Liver (tissue), 9 donors: Measurements from ENCODE around the gene SERPINB13. TPM values are rescaled to one million over a fixed set of nuclear protein-coding genes. Genes with fewer than 3 reads are reported as not detected.

Experiments
- DNase-seq: peaks from one replicate; pipeline ENCODE4 v3.0.0-alpha.2; 2017; ENCODE audit warnings: low spot score
- H3K27ac ChIP-seq, 2 donors: one replicate each; pipeline ENCODE4 v1.7.0; 2013; ENCODE audit warnings: inconsistent platforms in 2 of 2, low read length in 2 of 2, control low read depth in 1 of 2, low read depth in 1 of 2, mild to moderate bottlenecking in 1 of 2
- H3K27me3 ChIP-seq, 4 donors: one replicate each; pipeline versions ENCODE4 v1.6.1 to v1.7.0; 2013; ENCODE audit warnings: low read length in 3 of 4, inconsistent platforms in 1 of 4, mild to moderate bottlenecking in 1 of 4, moderate library complexity in 1 of 4; ENCODE audit not compliant: control insufficient read depth in 4 of 4, insufficient read depth in 4 of 4
- H3K36me3 ChIP-seq, 4 donors: one replicate each; pipeline versions ENCODE4 v1.6.1 to v1.7.0; 2013; ENCODE audit warnings: low read length in 3 of 4, mild to moderate bottlenecking in 3 of 4, low read depth in 1 of 4, moderate library complexity in 1 of 4; ENCODE audit not compliant: control insufficient read depth in 4 of 4, insufficient read depth in 3 of 4
- H3K4me1 ChIP-seq, 4 donors: one replicate each; pipeline versions ENCODE4 v1.6.1 to v1.7.0; 2013; ENCODE audit warnings: low read length in 3 of 4, mild to moderate bottlenecking in 3 of 4, moderate library complexity in 1 of 4; ENCODE audit not compliant: control insufficient read depth in 4 of 4, insufficient read depth in 4 of 4
- H3K4me3 ChIP-seq, 3 donors: one replicate each; pipeline versions ENCODE4 v1.6.1 to v1.7.0; 2013; ENCODE audit warnings: low read length in 3 of 3, control low read depth in 1 of 3, low read depth in 1 of 3, mild to moderate bottlenecking in 1 of 3
- H3K9ac ChIP-seq, 2 donors: one replicate each; pipeline ENCODE4 v1.7.0; 2013; ENCODE audit warnings: low read length in 2 of 2, mild to moderate bottlenecking in 2 of 2, moderate library complexity in 2 of 2, control low read depth in 1 of 2, low read depth in 1 of 2
- H3K9me3 ChIP-seq, 4 donors: one replicate each; pipeline versions ENCODE4 v1.6.1 to v1.7.0; 2013; ENCODE audit warnings: low read length in 3 of 4; ENCODE audit not compliant: control insufficient read depth in 4 of 4
- EGR1 ChIP-seq, 2 donors: IDR thresholded peaks; 2 replicates each; pipeline ENCODE4 v1.6.1; 2016 to 2018; ENCODE audit warnings: antibody characterized with exemption in 2 of 2, low read depth in 2 of 2
- FOXA1 ChIP-seq: IDR thresholded peaks from 2 replicates; pipeline ENCODE4 v1.6.1; 2016; ENCODE audit warnings: antibody characterized with exemption
- FOXA2 ChIP-seq: IDR thresholded peaks from 2 replicates; pipeline ENCODE4 v1.6.1; 2016; ENCODE audit warnings: antibody characterized with exemption
- HNF4A ChIP-seq, 2 donors: conservative IDR thresholded peaks; 2 replicates each; pipeline ENCODE4 v1.6.1; 2016; ENCODE audit warnings: antibody characterized with exemption in 2 of 2, mild to moderate bottlenecking in 2 of 2
- HNF4G ChIP-seq: IDR thresholded peaks from 2 replicates; pipeline ENCODE4 v1.6.1; 2016; ENCODE audit warnings: antibody characterized with exemption
- NR2F2 ChIP-seq: IDR thresholded peaks from 2 replicates; pipeline ENCODE4 v1.6.1; 2016; ENCODE audit warnings: antibody characterized with exemption
- REST ChIP-seq: IDR thresholded peaks from 2 replicates; pipeline ENCODE4 v1.6.1; 2016; ENCODE audit warnings: antibody characterized with exemption, mild to moderate bottlenecking
- RXRA ChIP-seq, 2 donors: IDR thresholded peaks; 2 replicates each; pipeline ENCODE4 v1.6.1; 2017 to 2018; ENCODE audit warnings: antibody characterized with exemption in 2 of 2, mild to moderate bottlenecking in 1 of 2
- SP1 ChIP-seq: IDR thresholded peaks from 2 replicates; pipeline ENCODE4 v1.6.1; 2018; ENCODE audit warnings: antibody characterized with exemption, mild to moderate bottlenecking
- YY1 ChIP-seq: IDR thresholded peaks from 2 replicates; pipeline ENCODE4 v1.6.1; 2016; ENCODE audit warnings: antibody characterized with exemption, mild to moderate bottlenecking
- WGBS: extraction: QIAGEN DNeasy Blood & Tissue Kit; methylation state at CpG from one replicate; pipeline ENCODE4 v1.1.7; 2013; 5-methylcytosine and 5-hydroxymethylcytosine counted together
- polyA plus RNA-seq, 2 donors: library from polyadenylated mRNA; stranded (reverse) in 1 of 2; unstranded in 1 of 2; fragments of 200-250 nt in 1 of 2; fragments of >200 nt in 1 of 2; fragmentation: Nextera tagmentation in 1 of 2; extraction: Ambion mirVana in 1 of 2; gene quantifications; one replicate each; pipeline versions ENCODE4 v1.2.1 to v1.2.3, GENCODE V29; 2013 to 2015
- total RNA-seq, 2 donors: library from RNA; depleted of rRNA; stranded (reverse); fragments of >200 nt; gene quantifications; one replicate each; pipeline ENCODE4 v1.2.3, GENCODE V29; 2014
- TF ChIP-seq, protein P1 (sequence below): IDR thresholded peaks from 2 replicates; pipeline ENCODE4 v1.6.1; 2016; ENCODE audit warnings: antibody characterized with exemption
- TF ChIP-seq, protein P2 (sequence below): IDR thresholded peaks from 2 replicates; pipeline ENCODE4 v1.6.1; 2016; ENCODE audit warnings: antibody characterized with exemption
- TF ChIP-seq, protein P3 (sequence below): fragments of 150-350 bp; IDR thresholded peaks from 2 replicates; pipeline ENCODE4 v1.5.1; 2017; ENCODE audit warnings: improper control_type of control experiment, low read depth, low read length; ENCODE audit not compliant: missing input control
- TF ChIP-seq, protein P4 (sequence below): IDR thresholded peaks from 2 replicates; pipeline ENCODE4 v1.6.1; 2016; ENCODE audit warnings: antibody characterized with exemption
- donor health status: healthy.
- donor health status: healthy.
- donor health status: healthy.
- donor health status: healthy.
- donor health status: healthy.

Gene SERPINB13
- total and polyA plus RNA-seq, 4 donors = not detected

DNA sequence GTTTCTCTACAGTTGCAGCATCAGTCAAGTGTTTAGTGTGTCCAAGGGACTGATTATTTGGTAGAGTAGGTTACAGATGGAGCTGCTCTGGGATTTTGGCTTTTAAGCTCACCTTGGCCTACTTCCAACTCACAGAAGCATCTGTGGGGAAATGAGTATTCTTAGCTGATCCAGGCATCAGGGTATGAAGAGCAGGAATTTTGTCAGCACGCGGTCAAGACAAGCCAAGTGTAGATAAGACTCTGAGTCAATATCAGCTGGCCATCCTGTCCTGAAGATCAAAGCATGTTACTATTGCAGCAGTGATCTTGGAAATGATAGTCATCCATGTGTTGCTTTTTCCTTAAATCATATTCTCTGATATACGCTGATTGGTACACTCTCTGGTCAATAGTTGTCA is 32.5 kb downstream of the SERPINB13 start:
- DNase-seq = no peak
- TF ChIP-seq SP1 (no peak), EGR1 (IDR thresholded peaks at IDR 0.05; ENCODE audit: low read depth in 2 of 2) (no peak), REST (no peak), RXRA (IDR thresholded peaks at IDR 0.05) (no peak), YY1 (no peak), NR2F2 (no peak), FOXA1 (no peak), HNF4G (no peak), FOXA2 (no peak)
- TF ChIP-seq, protein P1, sequence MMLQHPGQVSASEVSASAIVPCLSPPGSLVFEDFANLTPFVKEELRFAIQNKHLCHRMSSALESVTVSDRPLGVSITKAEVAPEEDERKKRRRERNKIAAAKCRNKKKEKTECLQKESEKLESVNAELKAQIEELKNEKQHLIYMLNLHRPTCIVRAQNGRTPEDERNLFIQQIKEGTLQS = no peak
- TF ChIP-seq, protein P2, sequence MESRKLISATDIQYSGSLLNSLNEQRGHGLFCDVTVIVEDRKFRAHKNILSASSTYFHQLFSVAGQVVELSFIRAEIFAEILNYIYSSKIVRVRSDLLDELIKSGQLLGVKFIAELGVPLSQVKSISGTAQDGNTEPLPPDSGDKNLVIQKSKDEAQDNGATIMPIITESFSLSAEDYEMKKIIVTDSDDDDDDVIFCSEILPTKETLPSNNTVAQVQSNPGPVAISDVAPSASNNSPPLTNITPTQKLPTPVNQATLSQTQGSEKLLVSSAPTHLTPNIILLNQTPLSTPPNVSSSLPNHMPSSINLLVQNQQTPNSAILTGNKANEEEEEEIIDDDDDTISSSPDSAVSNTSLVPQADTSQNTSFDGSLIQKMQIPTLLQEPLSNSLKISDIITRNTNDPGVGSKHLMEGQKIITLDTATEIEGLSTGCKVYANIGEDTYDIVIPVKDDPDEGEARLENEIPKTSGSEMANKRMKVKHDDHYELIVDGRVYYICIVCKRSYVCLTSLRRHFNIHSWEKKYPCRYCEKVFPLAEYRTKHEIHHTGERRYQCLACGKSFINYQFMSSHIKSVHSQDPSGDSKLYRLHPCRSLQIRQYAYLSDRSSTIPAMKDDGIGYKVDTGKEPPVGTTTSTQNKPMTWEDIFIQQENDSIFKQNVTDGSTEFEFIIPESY = no peak
- H3K9ac ChIP-seq = no peak overlapping the region
- H3K9me3 ChIP-seq = peaks cover 0 to 4% (median 3%) of the 10 kb centered on the region in 4 donors
- no peaks in the 10 kb centered on the region for H3K36me3 ChIP-seq
- no peak overlapping the region for H3K4me3 ChIP-seq
- no peak overlapping the region for H3K27ac ChIP-seq
- H3K4me1 ChIP-seq = no peaks in the 10 kb centered on the region
- H3K27me3 ChIP-seq = no peaks in the 10 kb centered on the region
- WGBS = 65% methylated on average over 3 of the region's 3 CpGs

DNA sequence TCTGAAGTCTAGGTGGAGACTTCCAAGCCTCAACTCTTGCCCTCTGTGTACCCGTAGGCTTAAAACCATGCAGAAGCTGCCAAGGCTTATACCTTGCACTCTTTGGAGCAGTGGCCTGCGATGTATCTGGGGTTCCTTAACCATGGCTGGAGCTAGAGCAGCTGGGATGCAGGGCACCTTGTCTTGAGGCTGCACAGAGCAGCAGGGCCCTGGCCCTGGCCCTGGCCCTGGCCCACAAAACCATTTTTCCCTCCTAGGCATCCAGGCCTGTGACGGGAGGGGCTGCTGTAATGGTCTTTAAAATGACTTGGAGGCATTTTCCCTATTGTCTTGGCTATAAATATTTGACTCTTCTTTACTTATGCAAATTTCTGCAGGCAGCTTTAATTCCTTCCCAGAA is 37.7 kb downstream of the SERPINB13 start:
- no peak for DNase-seq
- H3K9ac ChIP-seq = no peak overlapping the region
- no peak overlapping the region for H3K4me3 ChIP-seq
- no peak overlapping the region for H3K27ac ChIP-seq
- no peaks in the 10 kb centered on the region for H3K4me1 ChIP-seq
- 70% methylated on average over 3 of the region's 3 CpGs for WGBS
- H3K36me3 ChIP-seq = no peaks in the 10 kb centered on the region
- peaks cover 3 to 13% (median 9%) of the 10 kb centered on the region in 4 donors for H3K9me3 ChIP-seq
- no peaks in the 10 kb centered on the region for H3K27me3 ChIP-seq
- TF ChIP-seq, protein P3, sequence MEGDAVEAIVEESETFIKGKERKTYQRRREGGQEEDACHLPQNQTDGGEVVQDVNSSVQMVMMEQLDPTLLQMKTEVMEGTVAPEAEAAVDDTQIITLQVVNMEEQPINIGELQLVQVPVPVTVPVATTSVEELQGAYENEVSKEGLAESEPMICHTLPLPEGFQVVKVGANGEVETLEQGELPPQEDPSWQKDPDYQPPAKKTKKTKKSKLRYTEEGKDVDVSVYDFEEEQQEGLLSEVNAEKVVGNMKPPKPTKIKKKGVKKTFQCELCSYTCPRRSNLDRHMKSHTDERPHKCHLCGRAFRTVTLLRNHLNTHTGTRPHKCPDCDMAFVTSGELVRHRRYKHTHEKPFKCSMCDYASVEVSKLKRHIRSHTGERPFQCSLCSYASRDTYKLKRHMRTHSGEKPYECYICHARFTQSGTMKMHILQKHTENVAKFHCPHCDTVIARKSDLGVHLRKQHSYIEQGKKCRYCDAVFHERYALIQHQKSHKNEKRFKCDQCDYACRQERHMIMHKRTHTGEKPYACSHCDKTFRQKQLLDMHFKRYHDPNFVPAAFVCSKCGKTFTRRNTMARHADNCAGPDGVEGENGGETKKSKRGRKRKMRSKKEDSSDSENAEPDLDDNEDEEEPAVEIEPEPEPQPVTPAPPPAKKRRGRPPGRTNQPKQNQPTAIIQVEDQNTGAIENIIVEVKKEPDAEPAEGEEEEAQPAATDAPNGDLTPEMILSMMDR = no peak
- TF ChIP-seq HNF4A (conservative IDR thresholded peaks at IDR 0.05) = no peak
- TF ChIP-seq, protein P2 = no peak
- no peak for TF ChIP-seq SP1
- TF ChIP-seq RXRA (IDR thresholded peaks at IDR 0.05) = no peak
- no peak for TF ChIP-seq FOXA1
- TF ChIP-seq YY1 = no peak
- TF ChIP-seq, protein P4, sequence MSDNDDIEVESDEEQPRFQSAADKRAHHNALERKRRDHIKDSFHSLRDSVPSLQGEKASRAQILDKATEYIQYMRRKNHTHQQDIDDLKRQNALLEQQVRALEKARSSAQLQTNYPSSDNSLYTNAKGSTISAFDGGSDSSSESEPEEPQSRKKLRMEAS = no peak
- no peak for TF ChIP-seq EGR1 (IDR thresholded peaks at IDR 0.05; ENCODE audit: low read depth in 2 of 2)
